HG03558 (cell line): ENCODE data around the gene TMEM37.
"Not testable (repeated sequence)": the region's sequence is repeated elsewhere in the genome, so short reads cannot be mapped to it uniquely, and the experiment has no call there.

Experiments
- ATAC-seq: cut with Tn5 transposase; IDR thresholded peaks from one replicate; pipeline ENCODE4 v1.9.1; 2021; ENCODE audit warnings: moderate number of reproducible peaks; ENCODE audit not compliant: unreplicated experiment; ENCODE audit errors: extremely low read depth

Gene TMEM37

GRCh38 chr2:119431155-119431975 lies at the start of gene TMEM37:
Gene TMEM37, plus strand, starts transcription at chr2:119431854. Its CDS starts 50 bp downstream, at chr2:119431904.
- peak; percentile 56 for ATAC-seq

GRCh38 chr2:119383410-119384140 lies 48.1 kb upstream of the TMEM37 start:
- ATAC-seq, result no peak

GRCh38 chr2:119384971-119385370 lies 46.7 kb upstream of the TMEM37 start:
- no peak for ATAC-seq

GRCh38 chr2:119385466-119385865 lies 46.2 kb upstream of the TMEM37 start:
- no peak for ATAC-seq

- peak; percentile 54 for ATAC-seq
Observed at GRCh38 chr2:119387381-119388129, 44.1 kb upstream of the TMEM37 start.

GRCh38 chr2:119389615-119390306 lies 41.9 kb upstream of the TMEM37 start:
- no peak for ATAC-seq

GRCh38 chr2:119393971-119394748 lies 37.5 kb upstream of the TMEM37 start:
- no peak for ATAC-seq

GRCh38 chr2:119397196-119397595 lies 34.5 kb upstream of the TMEM37 start:
- ATAC-seq, result no peak

- no peak for ATAC-seq
Observed at GRCh38 chr2:119402106-119402505, 29.5 kb upstream of the TMEM37 start.

GRCh38 chr2:119402645-119403560 lies 28.8 kb upstream of the TMEM37 start:
- ATAC-seq, result no peak

- ATAC-seq, result not testable (repeated sequence)
Observed at GRCh38 chr2:119403618-119404017, 28.0 kb upstream of the TMEM37 start.

- no peak for ATAC-seq
Observed at GRCh38 chr2:119405151-119405550, 26.5 kb upstream of the TMEM37 start.

GRCh38 chr2:119407430-119408220 lies 24.0 kb upstream of the TMEM37 start:
- ATAC-seq, result no peak

- no peak for ATAC-seq
Observed at GRCh38 chr2:119408221-119408619, 23.4 kb upstream of the TMEM37 start.

- ATAC-seq, result no peak
Observed at GRCh38 chr2:119409506-119409905, 22.1 kb upstream of the TMEM37 start.

- ATAC-seq, result no peak
Observed at GRCh38 chr2:119414894-119415293, 16.8 kb upstream of the TMEM37 start.

- ATAC-seq, result no peak
Observed at GRCh38 chr2:119415630-119416029, 16.0 kb upstream of the TMEM37 start.
